Endothelial cell of umbilical vein (primary cell): ENCODE data around the gene ERBB4.
A peak's percentile ranks its signal among the peaks of the same experiment; 100 is the strongest.

ENCODE experiments used
- EZH2 ChIP-seq: IDR thresholded peaks from 2 replicates; pipeline ENCODE4 v1.6.1; 2012; ENCODE audit warnings: borderline replicate concordance, low read depth, mild to moderate bottlenecking, moderate library complexity, low read length, inconsistent platforms; ENCODE audit not compliant: severe bottlenecking
- MYC ChIP-seq: IDR thresholded peaks from one replicate; pipeline ENCODE4 v1.6.1; 2011; ENCODE audit warnings: mild to moderate bottlenecking, low read depth, low read length
- POLR2A ChIP-seq: IDR thresholded peaks from 2 replicates; pipeline ENCODE4 v1.6.1; 2012; ENCODE audit warnings: low read depth, mild to moderate bottlenecking, control low read depth, low read length
- POLR2AphosphoS5 ChIP-seq: IDR thresholded peaks from 2 replicates; pipeline ENCODE4 v1.6.1; 2012; ENCODE audit warnings: low read depth, mild to moderate bottlenecking, control low read depth, low read length, moderate library complexity; ENCODE audit not compliant: insufficient read depth
- TF ChIP-seq, protein P1 (sequence below), 2 donors: IDR thresholded peaks; 1 replicate in 1 of 2; 2 replicates in 1 of 2; pipeline ENCODE4 v1.5.1; 2011; ENCODE audit warnings: low read length in 2 of 2, mild to moderate bottlenecking in 2 of 2, moderate library complexity in 2 of 2, control low read depth in 1 of 2, inconsistent platforms in 1 of 2, low read depth in 1 of 2; ENCODE audit not compliant: insufficient read depth in 1 of 2; ENCODE audit errors: extremely low read depth in 1 of 2
- TF ChIP-seq, protein P2 (sequence below): IDR thresholded peaks from 2 replicates; pipeline ENCODE4 v1.6.1; 2011; ENCODE audit not compliant: insufficient read depth, insufficient read length

DNA sequence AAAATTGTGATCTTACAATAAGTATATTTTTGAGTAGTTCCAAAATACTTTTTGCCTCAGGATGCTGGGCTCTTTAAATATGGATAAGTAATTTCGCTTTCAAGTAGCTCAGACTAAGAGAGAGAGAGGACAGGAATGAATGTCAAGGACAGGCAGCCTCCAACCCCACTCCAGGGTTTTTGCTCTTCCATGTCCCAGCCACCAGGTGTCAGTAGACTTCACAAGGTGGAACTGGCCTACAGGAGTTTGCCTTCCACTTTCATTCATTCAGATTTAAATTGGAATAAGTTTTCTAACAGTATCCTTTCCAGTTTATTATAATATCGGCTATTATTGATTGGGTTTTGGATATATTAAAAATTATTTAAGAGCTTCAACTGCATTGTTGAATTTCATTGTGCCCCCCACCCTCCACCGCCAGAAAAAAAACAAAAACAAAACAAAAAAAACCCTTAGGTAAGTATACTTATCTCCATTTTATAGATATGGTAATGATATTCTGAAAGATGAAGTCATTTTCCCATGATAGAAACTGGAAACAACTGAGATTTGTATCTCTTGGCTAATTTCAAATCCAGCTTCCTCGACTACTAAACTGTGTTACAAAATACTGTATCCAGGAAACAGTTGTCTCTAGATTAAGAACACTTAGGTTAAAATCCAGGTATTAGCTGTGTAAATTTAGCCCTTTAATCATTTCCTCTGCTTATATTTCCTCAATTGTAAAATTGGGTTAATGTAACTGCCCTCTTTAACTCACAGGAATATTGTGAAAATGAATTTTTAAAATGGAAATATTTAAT lies 793.1 kb downstream of the ERBB4 start:
- TF ChIP-seq, protein P1, sequence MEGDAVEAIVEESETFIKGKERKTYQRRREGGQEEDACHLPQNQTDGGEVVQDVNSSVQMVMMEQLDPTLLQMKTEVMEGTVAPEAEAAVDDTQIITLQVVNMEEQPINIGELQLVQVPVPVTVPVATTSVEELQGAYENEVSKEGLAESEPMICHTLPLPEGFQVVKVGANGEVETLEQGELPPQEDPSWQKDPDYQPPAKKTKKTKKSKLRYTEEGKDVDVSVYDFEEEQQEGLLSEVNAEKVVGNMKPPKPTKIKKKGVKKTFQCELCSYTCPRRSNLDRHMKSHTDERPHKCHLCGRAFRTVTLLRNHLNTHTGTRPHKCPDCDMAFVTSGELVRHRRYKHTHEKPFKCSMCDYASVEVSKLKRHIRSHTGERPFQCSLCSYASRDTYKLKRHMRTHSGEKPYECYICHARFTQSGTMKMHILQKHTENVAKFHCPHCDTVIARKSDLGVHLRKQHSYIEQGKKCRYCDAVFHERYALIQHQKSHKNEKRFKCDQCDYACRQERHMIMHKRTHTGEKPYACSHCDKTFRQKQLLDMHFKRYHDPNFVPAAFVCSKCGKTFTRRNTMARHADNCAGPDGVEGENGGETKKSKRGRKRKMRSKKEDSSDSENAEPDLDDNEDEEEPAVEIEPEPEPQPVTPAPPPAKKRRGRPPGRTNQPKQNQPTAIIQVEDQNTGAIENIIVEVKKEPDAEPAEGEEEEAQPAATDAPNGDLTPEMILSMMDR (IDR thresholded peaks at IDR 0.05; ENCODE audit: extremely low read depth in 1 of 2, insufficient read depth in 1 of 2, low read depth in 1 of 2, low read length in 2 of 2), result peak; percentile 80 to 82
- TF ChIP-seq POLR2A, result no peak
- no peak for TF ChIP-seq MYC
- no peak for TF ChIP-seq POLR2AphosphoS5
- TF ChIP-seq EZH2, result no peak
- TF ChIP-seq, protein P2, sequence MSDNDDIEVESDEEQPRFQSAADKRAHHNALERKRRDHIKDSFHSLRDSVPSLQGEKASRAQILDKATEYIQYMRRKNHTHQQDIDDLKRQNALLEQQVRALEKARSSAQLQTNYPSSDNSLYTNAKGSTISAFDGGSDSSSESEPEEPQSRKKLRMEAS, result no peak
